Lung (tissue), 12 donors: Measurements from ENCODE around the gene ARHGAP22. TPM values are rescaled to one million over a fixed set of nuclear protein-coding genes. Genes with fewer than 3 reads are reported as not detected.

Experiments used
- ATAC-seq: fragments of 200-7000 bp; cut with Tn5 transposase; one replicate; pipeline ENCODE4 v1.9.1; 2020; ENCODE audit warnings: moderate number of reproducible peaks; ENCODE audit not compliant: insufficient read depth, low FRiP score
- DNase-seq, 3 donors: peaks; one replicate each; pipeline ENCODE4 v3.0.0-alpha.2; 2013 to 2017
- H3K27ac ChIP-seq, 2 donors: one replicate each; pipeline ENCODE4 v1.5.1; 2013; ENCODE audit warnings: mild to moderate bottlenecking in 2 of 2, moderate library complexity in 2 of 2, control low read depth in 1 of 2, inconsistent platforms in 1 of 2, low read depth in 1 of 2, low read length in 1 of 2
- H3K27me3 ChIP-seq, 3 donors: one replicate each; pipeline ENCODE4 v1.5.1; 2013; ENCODE audit warnings: low read length in 2 of 3; ENCODE audit not compliant: control insufficient read depth in 3 of 3, insufficient read depth in 3 of 3
- H3K36me3 ChIP-seq, 4 donors: one replicate each; pipeline ENCODE4 v1.5.1; 2013; ENCODE audit warnings: low read length in 4 of 4, mild to moderate bottlenecking in 1 of 4, moderate library complexity in 1 of 4; ENCODE audit not compliant: control insufficient read depth in 4 of 4, insufficient read depth in 4 of 4
- H3K4me1 ChIP-seq, 5 donors: one replicate each; pipeline ENCODE4 v1.5.1; 2013; ENCODE audit warnings: low read length in 5 of 5, mild to moderate bottlenecking in 2 of 5, moderate library complexity in 1 of 5; ENCODE audit not compliant: control insufficient read depth in 5 of 5, insufficient read depth in 5 of 5
- H3K4me3 ChIP-seq: one replicate; pipeline ENCODE4 v1.5.1; 2013; ENCODE audit warnings: mild to moderate bottlenecking, control low read depth, moderate library complexity
- H3K9ac ChIP-seq, 2 donors: one replicate each; pipeline ENCODE4 v1.5.1; 2013; ENCODE audit warnings: low read length in 2 of 2, control low read depth in 1 of 2; ENCODE audit not compliant: insufficient read depth in 1 of 2
- H3K9me3 ChIP-seq, 4 donors: one replicate each; pipeline ENCODE4 v1.5.1; 2013; ENCODE audit warnings: low read length in 3 of 4, mild to moderate bottlenecking in 1 of 4, moderate library complexity in 1 of 4; ENCODE audit not compliant: control insufficient read depth in 4 of 4, insufficient read depth in 3 of 4
- CTCF ChIP-seq: IDR thresholded peaks from 2 replicates; pipeline ENCODE4 v1.5.1; 2012; ENCODE audit warnings: mild to moderate bottlenecking; ENCODE audit errors: control extremely low read depth, extremely low read depth
- WGBS, 2 donors: extraction: QIAGEN DNeasy Blood & Tissue Kit; methylation state at CpG; one replicate each; pipeline ENCODE4 v1.1.7; 2013; 5-methylcytosine and 5-hydroxymethylcytosine counted together
- polyA plus RNA-seq, 2 donors: library from polyadenylated mRNA; stranded (reverse); fragments of 200-250 nt; gene quantifications; one replicate each; pipeline ENCODE4 v1.2.1, GENCODE V29; 2013
- total RNA-seq, 2 donors: library from RNA; depleted of rRNA in 1 of 2; stranded (reverse); fragments of >200 nt in 1 of 2; gene quantifications; one replicate each; pipeline ENCODE4 v1.2.1, GENCODE V29; 2014 to 2021
- donor health status: control.
- donor health status: control.
- donor health status: Bipolar disorder and iron deficiency.
- donor health status: healthy.
- donor health status: DM: yes; HTN: yes; CAD: no.

The ARHGAP22 gene
- total and polyA plus RNA-seq, 4 donors = 3.2 to 6.9 (median 4.1) TPM

- Histone ChIP-seq H3K9ac (no peak overlapping the region), H3K36me3 (no peaks in the 10 kb centered on the region), H3K4me1 (peaks cover 0 to 35% (median 7%) of the 10 kb centered on the region in 5 donors), H3K4me3 (no peak overlapping the region), H3K9me3 (no peaks in the 10 kb centered on the region), H3K27ac (no peak overlapping the region), H3K27me3 (no peaks in the 10 kb centered on the region)
- DNase-seq (peak; percentile 86 to 94 (median 88)), ATAC-seq (peak; percentile 48)
- WGBS, 2 donors = 7 to 15% methylated on average over 9 of the region's 9 CpGs
- no peak for TF ChIP-seq CTCF
Observed at GRCh38 chr10:48456361-48456804, 148.5 kb downstream of the ARHGAP22 start.

- Histone ChIP-seq H3K9ac (no peak overlapping the region), H3K4me1 (peaks cover 0 to 35% (median 7%) of the 10 kb centered on the region in 5 donors), H3K9me3 (no peaks in the 10 kb centered on the region), H3K36me3 (no peaks in the 10 kb centered on the region), H3K4me3 (no peak overlapping the region), H3K27ac (no peak overlapping the region), H3K27me3 (no peaks in the 10 kb centered on the region)
- no peak for TF ChIP-seq CTCF
- 91 to 93% methylated on average over 15 of the region's 15 CpGs for WGBS, 2 donors
- ATAC-seq (no peak), DNase-seq (no peak)
Observed at GRCh38 chr10:48455392-48456151, 149.3 kb downstream of the ARHGAP22 start.

DNA sequence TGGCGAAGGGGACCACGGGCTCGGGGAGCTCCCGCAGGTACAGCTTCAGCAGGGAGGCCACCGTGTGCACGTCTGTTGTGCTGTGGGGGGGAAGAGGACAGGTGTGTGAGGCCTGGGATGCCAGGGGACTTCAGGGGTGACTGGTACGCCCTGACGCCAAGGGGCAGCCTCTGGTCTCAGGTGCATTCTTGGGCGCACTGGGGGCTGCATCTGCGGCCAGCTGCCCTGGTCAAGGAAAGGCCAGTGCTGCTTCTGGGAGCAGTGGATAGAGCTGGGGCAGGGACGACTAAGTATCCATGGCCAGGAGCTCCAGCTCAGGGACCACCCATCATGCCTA is 149.8 kb downstream of the ARHGAP22 start:
- Histone ChIP-seq H3K4me3 (no peak overlapping the region), H3K9ac (no peak overlapping the region), H3K4me1 (peaks cover 0 to 35% (median 7%) of the 10 kb centered on the region in 5 donors), H3K27ac (no peak overlapping the region), H3K36me3 (no peaks in the 10 kb centered on the region), H3K27me3 (no peaks in the 10 kb centered on the region), H3K9me3 (no peaks in the 10 kb centered on the region)
- TF ChIP-seq CTCF = no peak
- DNase-seq (no peak), ATAC-seq (no peak)
- WGBS, 2 donors = 90% methylated on average over 11 of the region's 11 CpGs
